Thyroid gland (tissue), 4 donors: ENCODE data around the gene DNAJC16.
A peak's percentile ranks its signal among the peaks of the same experiment; 100 is the strongest.

Experiments
- CTCF ChIP-seq, 6 experiments: fragments of 200-600 bp in 3 of 6; fragments of 450-650 bp in 3 of 6; sonication (generic) in 3 of 6; IDR thresholded peaks; one replicate each; pipeline ENCODE4 v1.5.1; 2016 to 2019; ENCODE audit warnings: antibody characterized with exemption in 6 of 6, mild to moderate bottlenecking in 2 of 6, inconsistent platforms in 1 of 6, moderate library complexity in 1 of 6
- POLR2A ChIP-seq, 2 donors: fragments of 450-650 bp; IDR thresholded peaks; one replicate each; pipeline ENCODE4 v1.6.1; 2017; ENCODE audit warnings: antibody characterized with exemption in 2 of 2, mild to moderate bottlenecking in 2 of 2, moderate library complexity in 1 of 2

GRCh38 chr1:15584489-15585363, 58.1 kb downstream of the DNAJC16 start, which contains the start of gene AGMAT:
- no peak for TF ChIP-seq POLR2A (IDR thresholded peaks at IDR 0.05)
- peak in 3 of 6 experiments; percentile 13 to 30 (median 14) for TF ChIP-seq CTCF (IDR thresholded peaks at IDR 0.05)
